GM18507 (cell line): Measurements from ENCODE around the gene UBR4.
A peak's percentile ranks its signal among the peaks of the same experiment; 100 is the strongest.
"Not testable (repeated sequence)": the region's sequence is repeated elsewhere in the genome, so short reads cannot be mapped to it uniquely, and the experiment has no call there.

Experiments
- DNase-seq: peaks from one replicate; pipeline ENCODE4 v3.0.0; 2011; ENCODE audit warnings: low read depth; ENCODE audit not compliant: insufficient read length; ENCODE audit errors: extremely low spot score
- FAIRE-seq: peaks from 2 replicates; lab custom pipeline; 2011; peaks lifted over from hg19 to GRCh38; lab: Jason Lieb, UNC

Gene UBR4

GRCh38 chr1:19209990-19210771 is at the start of gene UBR4:
TSS of gene UBR4 (minus strand) at chr1:19210266. CDS start at chr1:19210248, 18 bp downstream.
- FAIRE-seq (peak; percentile 96), DNase-seq (peak; percentile 84)

- FAIRE-seq (no peak), DNase-seq (no peak)
These were observed 48.3 kb upstream of the UBR4 start for GRCh38 chr1:19258353-19258752.

GRCh38 chr1:19257178-19257914 is 47.3 kb upstream of the UBR4 start:
- FAIRE-seq (no peak), DNase-seq (no peak)

GRCh38 chr1:19256301-19256700 is 46.2 kb upstream of the UBR4 start:
- FAIRE-seq, DNase-seq: not testable (repeated sequence)

- DNase-seq (no peak), FAIRE-seq (no peak)
These were observed 45.2 kb upstream of the UBR4 start for GRCh38 chr1:19255288-19255687.

- no peak for FAIRE-seq
- no peak for DNase-seq
These were observed 44.4 kb upstream of the UBR4 start for GRCh38 chr1:19254416-19254815.

GRCh38 chr1:19251305-19252196 is 41.5 kb upstream of the UBR4 start, which contains the start of the genes EMC1 and MRTO4:
TSS of gene EMC1 (minus strand) at chr1:19251524. CDS start at chr1:19251509, 15 bp downstream.
TSS of gene MRTO4 (plus strand) at chr1:19251805. CDS start at chr1:19251836, 31 bp downstream.
- FAIRE-seq (peak; percentile 92), DNase-seq (peak; percentile 89)

GRCh38 chr1:19250629-19251304 is 40.7 kb upstream of the UBR4 start:
- FAIRE-seq (no peak), DNase-seq (no peak)

- FAIRE-seq (peak; percentile 85), DNase-seq (peak; percentile 47)
These were observed 30.8 kb upstream of the UBR4 start for GRCh38 chr1:19240673-19241538.

- DNase-seq = no peak
- no peak for FAIRE-seq
These were observed 29.8 kb upstream of the UBR4 start for GRCh38 chr1:19239876-19240275.

- DNase-seq (no peak), FAIRE-seq (no peak)
These were observed 24.2 kb upstream of the UBR4 start for GRCh38 chr1:19234224-19234623.

- no peak for DNase-seq
- FAIRE-seq = no peak
These were observed 22.4 kb upstream of the UBR4 start for GRCh38 chr1:19232524-19232846.

- FAIRE-seq, DNase-seq: not testable (repeated sequence)
These were observed 21.9 kb upstream of the UBR4 start for GRCh38 chr1:19231736-19232523.

- DNase-seq (no peak), FAIRE-seq (no peak)
These were observed 19.8 kb upstream of the UBR4 start for GRCh38 chr1:19229828-19230325.

GRCh38 chr1:19229229-19229628 is 19.2 kb upstream of the UBR4 start:
- FAIRE-seq (no peak), DNase-seq (no peak)

GRCh38 chr1:19222979-19223824 is 13.1 kb upstream of the UBR4 start:
- no peak for DNase-seq
- FAIRE-seq = no peak

GRCh38 chr1:19222573-19222972 is 12.5 kb upstream of the UBR4 start:
- no peak for FAIRE-seq
- no peak for DNase-seq
